Fibroblast of skin of scalp (primary cell): Measurements from ENCODE around the gene SRSF1.
A peak's percentile ranks its signal among the peaks of the same experiment; 100 is the strongest.

Source experiments
- DNase-seq: peaks from one replicate; pipeline ENCODE4 v3.0.0-alpha.2; 2013

SRSF1 gene

DNA sequence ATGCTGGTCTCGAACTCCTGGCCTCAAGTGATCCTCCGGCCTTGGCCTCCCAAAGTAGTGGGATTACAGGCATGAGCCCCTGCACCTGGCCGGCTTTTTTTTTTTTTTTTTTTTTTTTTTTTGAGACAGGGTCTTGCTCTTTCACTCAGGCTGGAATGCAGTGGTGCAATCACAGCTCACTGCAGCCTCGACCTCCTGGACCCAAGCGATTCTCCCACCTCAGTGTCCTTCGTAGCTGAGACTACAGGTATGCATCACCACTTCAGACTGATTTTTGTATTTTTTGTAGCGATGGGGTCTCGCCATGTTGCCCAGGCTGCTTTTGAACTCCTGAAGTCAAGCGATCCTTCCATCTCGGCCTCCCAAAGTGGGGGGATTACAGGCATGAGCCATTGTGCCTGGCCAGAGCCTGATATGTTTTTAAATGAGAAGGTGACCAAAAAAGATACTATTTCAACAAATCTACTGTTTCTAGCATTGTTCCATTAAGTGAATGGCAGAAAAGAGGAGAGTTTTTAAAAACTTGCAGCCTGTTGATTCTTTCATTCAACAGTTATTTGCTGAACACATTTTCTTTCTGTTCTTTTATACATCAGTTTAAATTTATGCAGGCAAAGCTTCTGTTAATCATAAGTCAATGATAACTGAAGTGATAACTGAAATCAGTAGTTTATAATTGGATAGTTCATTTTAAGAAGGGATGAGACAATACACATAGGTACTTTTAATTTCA, 3.2 kb upstream of the SRSF1 start:
- no peak for DNase-seq

DNA sequence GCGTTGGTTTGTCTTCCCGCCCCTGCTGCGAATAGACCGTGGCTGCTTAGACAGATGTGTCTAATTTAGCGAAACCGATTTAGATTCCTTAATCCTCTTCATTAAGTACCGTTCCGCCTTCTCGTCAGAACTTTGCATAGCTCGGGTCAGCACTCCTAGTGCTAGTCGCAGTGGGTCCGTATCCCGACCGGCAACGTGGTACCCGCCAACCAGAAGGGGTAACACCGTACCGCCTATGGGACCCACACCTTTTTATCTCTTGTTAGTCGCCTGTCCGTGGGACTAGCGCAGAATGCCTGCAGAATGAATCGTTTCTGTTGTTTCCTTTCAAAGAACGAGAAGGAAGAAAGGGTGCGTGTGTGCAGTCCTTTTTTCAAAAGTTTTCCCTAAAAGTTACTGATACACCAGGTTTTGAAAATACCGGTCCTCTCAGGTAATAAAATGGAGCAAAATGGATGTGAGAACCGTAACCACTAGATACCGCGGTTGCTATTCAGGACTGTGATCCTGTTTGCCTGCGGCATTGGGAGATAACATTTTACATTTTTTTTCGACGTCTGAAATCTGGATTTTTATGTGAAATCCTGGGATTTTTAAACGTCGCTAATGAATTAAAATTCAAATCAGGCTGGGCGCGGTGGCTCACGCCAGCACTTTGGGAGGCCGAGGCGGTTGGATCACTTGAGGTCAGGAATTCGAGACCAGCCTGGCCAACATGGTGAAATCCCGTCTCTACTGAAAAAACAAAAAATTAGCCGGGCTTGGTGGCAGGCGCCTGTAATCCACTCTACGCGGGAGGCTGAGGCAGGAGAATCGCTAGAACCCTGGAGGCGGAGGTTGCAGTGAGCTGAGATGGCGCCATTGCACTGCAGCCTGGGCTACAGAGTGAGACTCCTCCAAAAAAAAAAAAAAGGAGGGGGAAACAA, 998 bp upstream of the SRSF1 start:
- no peak for DNase-seq

DNA sequence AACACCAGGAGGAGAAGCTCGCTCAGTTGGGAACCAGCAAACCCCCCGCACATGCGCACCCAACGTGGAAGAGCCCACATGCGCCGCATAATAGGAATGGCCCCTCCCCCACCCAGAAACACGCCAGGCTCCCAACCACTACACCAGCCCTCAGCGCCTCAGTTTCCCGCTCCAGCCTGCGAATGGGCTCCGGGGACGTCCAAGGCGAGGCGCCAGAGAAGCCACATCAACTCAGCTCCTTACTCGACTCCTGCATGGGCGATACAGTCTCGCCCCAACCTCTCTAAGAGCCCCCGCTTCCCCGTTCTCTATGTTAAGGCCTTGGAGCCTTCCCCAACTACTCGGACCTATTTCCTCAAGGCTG, 504 bp downstream of the SRSF1 start:
- DNase-seq = peak; percentile 80

DNA sequence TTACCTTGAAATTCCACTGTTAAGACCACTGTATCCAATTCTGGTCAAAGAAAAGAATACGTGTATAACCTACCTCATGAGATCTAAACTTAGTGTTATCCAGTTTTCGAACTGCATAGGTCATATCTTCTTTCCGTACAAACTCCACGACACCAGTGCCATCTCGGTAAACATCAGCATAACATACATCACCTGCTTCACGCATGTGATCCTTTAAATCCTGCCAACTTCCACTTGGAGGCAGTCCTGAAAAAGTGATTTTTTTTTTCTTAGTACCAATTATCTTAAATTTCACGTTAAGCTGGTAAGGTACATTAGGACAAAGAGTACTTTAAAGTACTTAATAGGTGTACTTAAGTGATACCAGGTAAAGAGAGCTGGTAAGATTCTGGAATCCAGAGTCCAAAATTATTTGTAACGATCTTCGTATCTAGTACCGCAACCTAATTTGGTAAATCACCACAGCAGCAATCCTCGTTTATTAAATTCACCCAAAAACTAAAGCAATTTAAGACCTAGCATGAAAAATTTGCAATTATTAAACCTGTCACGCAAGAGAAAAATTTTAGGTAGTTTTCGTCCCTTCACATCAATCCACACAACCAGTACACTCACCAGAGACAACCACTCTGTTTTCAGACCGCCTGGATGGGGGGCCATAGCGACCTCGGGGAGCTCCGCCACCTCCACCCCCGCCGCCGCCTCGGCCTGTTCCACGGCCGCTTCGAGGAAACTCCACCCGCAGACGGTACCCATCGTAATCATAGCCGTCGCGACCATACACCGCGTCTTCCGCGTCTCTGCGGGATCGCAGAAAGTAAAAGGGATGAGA, 1.1 kb downstream of the SRSF1 start:
- no peak for DNase-seq

DNA sequence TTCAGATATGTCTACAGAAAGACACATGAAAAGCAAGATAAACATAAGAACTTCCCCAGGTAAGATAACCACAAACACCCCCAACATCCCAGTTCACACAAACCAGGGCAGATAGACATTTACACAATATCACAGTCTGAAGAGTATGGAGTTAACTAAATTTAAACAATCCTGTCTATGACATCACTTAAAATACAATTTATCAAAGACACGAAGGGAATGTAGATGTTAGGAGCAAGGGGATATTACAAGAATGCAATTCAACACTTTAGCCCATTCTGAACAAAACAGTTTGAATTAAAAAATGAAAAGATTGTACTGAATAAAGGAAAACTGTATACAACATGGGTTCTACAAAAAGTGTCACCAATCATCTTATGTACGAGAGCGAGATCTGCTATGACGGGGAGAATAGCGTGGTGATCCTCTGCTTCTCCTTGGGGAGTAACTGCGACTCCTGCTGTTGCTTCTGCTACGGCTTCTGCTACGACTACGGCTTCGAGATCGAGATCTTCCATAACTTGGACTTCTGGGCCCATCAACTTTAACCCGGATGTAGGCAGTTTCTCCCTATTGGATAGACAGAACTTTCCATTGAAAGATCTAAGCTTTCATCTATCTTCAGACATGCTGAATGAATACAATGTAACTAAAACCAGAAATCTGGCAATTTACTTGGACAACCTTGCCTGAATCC, 1.9 kb downstream of the SRSF1 start:
- DNase-seq = no peak

DNA sequence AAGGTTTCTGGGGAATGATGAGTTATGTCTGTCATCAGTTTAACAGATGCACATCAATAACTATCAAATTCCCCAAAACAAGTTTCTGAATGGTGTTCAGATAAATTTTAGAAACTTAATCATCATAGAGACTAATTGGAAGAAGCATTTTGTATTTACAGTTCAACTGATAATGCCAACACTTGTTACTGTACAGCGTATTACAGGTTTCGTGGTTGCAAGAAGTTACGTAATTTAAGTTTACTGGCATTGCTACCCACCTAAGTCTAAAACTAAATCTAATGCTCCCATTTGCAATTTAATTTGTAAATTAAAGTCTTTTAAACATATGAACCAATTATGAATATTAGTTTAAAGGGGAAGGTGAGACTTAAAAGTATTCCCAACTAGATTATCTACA, 3.0 kb downstream of the SRSF1 start:
- DNase-seq = no peak

DNA sequence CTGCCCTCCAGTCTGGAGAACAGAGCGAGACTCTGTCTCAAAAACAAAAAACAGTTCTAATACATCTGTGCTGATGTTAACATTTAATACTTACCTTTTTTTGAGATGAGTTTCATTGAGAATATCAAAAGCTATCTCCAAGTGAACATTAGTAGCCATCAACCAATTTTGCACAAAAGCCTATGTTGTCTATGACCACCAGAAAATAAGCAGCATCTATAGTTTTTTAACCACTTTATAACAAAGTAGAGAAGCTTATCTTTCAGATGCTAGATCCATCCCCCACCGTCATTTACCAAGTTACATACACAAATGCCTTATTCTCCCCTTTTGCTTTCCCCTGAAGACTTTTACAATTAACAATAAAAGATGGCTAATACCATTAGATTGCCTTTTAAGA, 4.1 kb downstream of the SRSF1 start:
- no peak for DNase-seq

DNA sequence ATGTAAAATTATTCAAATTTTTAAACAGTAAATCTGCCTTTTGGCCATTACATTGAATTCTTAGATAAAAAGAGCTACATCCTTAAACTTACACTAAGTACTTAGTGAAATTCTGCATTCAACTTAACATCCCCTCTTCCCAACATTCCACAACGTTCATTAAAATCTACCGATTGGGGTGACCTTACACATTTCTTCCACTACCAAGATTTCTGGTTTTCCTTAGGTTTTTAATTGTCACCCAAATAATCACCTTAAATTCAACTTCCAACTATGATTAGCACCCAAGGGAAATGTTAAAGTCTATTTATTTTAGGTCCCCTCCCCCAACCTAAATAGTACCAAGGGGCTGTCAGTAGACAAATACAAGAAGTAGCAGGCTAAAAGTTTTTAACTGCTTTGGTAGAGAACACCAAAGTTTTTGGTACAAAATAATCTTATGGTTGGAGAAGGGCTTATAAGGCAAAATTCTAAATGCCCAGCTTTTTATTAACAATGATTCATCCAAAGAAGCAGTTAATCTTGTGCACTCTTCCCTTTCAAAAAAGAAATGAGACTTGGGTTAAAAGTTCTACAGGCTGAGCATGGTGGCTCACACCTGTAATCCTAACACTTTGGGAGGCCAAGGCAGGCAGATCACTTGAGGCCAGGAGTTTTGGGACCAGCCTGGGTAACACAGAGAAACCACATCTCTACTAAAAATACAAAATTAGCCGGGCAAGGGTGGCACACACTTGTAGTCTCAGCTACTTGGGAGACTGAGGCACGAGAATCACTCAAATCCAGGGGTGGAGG, 4.7 kb downstream of the SRSF1 start:
- no peak for DNase-seq

DNA sequence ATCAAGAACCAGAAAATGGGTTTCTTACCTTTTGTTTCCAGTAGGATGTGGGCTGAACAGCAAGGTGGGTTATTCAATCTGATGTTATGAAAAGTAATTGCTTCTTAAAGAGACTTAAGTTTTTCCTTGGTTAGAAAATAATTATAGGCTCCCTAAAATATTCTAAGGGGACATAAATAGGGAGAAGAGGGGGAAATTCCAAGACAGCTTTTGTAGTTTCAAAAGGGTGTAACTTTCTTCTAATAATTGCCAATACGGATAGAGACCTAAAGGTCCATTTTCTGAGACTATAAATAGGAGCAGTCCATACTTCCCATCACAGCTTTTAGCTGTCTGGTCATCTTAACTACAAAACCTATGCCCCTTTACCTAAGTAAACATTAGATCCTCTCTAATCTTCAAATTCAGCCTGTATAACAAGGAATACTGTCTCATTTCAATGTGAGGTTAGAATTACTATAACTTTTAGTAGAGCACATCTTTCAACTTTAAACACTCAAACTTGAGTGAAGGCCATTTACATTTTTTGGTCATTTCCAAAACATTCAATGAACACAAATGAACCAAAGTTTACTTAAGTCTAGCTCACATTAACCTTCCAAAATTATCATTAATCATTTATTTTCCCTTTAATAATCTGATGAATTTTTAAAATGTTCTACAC, 5.5 kb downstream of the SRSF1 start:
- DNase-seq = no peak

DNA sequence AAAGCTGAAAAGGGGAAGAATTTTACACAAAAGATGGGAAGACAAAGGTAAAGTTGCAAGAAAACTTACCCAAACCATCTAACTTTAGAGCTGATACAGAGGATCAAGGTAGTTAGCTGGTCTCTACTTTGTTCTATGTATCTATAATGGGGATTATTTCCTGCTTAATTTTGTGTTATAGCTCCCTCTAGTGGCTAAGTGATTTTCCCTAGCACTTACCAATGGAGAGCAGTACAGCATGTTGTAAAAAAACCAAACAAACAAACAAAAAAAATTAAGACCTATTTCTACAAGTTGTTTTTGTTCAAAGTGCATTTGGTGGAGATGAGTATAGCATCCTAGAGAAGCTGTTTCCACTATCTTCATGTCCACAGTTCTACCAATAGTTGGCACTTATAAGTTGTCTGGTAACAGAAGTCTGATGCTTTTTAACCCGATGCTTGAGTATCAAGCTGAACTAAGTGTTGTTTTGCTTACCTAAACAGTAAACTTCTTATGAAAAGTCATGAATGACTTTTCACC, 7.5 kb downstream of the SRSF1 start:
- DNase-seq = peak; percentile 72

DNA sequence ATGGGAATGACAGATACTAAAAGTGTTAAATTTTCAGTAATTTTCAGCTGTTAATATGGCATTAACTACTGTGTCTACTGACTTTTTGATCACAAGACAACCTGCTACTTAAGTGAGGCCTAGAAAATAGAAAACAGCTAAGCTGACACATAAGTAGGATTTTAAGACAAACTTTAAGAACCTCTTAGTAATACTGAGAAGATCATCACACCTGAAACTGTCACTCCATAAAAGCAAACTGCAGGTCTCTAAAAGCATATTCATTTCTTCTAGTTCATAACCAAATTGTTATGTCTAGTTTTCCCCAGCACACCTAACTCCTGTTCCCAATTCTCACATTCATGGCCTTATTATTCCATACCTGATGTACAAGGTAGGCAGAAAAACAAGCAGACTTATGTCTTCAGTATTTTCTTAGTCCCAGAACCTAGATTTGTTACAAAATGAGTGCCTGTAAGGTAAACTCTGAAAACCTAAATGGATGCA, 8.0 kb downstream of the SRSF1 start:
- DNase-seq = no peak

DNA sequence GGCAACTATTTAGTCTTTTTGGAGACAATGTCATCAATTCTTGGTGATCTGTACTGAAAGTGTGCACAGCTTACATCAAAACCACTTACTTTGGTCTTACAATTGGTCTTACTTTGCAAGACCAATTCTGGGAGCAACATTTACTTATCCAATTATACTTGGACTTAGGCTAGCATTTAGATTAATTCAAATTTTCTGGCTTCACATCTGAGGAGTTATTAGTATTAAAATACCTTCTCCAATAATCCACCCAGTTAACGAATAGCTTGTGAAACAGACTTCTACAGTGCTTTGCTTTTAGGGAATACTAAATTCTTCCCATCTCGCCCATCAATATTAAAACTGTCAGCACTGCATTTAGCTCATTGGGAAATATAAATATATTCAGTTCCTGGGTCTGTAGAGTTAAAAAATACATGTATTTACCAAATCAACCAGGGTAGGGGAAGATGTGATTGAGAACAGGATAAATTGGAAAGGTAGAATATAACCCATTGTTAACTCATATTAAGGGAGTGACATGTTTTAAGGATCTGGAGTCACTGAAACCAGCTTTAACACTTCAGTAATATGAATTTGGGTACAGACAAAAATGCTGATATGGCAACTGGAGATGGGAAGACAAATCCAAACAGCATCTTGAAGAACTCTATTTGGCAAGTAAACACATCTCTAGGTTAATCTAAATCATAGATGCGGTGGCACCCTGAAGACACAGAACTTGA, 9.8 kb downstream of the SRSF1 start:
- DNase-seq = no peak

DNA sequence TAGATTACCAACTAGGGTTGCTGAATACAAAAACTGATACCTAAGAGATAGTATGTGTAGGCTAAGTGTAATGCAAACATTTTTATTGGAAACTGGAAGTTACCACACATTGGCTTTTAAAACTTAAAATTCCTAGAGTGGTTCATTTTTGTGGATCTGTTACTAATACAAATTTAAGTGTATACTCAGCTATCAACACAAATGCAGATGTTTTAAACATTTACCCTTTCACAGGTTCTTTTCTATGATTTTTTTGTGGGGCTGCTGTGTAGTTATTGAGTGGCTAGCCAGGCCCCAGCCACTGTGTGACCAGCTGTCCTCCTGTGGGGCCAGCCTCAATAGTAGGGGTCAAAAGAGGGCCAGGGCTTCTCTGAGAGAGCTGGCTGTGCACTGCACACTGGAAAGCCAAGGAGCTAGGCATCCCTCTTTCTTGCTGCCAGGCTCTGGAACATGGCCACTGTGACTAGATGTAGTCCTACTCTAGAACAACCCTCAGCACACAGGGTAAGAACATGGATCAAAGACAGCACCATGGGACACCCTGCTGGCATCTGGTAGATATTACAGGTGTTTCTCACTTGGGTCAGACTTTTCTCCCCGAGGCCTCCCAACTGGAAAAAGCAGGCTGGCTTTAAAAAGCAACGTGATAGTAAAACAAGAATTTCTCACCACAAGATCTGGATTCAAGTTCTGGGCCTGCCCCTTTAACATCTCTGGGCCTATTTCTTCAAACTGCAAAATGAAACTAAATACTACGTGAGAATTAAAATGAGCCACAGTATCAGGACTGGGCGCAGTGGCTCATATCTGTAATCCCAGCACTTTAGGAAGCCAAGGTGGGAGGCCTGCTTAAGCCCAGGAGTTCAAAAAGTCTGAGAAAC, 11.7 kb downstream of the SRSF1 start:
- DNase-seq = peak; percentile 85

DNA sequence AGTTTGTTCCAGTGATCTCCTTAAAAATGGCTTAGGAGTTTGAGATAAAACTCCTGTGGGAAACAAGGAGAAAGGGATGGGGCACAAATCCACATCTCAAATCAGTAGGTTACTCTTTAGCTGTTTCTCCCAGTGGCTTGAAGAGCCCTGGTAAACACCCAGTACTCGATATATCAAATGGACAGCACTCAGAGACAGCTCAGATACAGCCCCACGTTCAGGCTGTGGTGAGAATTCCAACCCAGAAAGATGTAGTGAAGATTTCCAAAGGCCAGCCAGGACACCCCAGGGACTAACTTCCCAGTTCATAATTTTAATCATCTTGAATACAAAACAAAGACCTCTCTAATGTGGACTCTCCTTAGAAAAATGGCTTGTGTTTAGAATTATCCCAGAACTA, 12.6 kb downstream of the SRSF1 start:
- no peak for DNase-seq

DNA sequence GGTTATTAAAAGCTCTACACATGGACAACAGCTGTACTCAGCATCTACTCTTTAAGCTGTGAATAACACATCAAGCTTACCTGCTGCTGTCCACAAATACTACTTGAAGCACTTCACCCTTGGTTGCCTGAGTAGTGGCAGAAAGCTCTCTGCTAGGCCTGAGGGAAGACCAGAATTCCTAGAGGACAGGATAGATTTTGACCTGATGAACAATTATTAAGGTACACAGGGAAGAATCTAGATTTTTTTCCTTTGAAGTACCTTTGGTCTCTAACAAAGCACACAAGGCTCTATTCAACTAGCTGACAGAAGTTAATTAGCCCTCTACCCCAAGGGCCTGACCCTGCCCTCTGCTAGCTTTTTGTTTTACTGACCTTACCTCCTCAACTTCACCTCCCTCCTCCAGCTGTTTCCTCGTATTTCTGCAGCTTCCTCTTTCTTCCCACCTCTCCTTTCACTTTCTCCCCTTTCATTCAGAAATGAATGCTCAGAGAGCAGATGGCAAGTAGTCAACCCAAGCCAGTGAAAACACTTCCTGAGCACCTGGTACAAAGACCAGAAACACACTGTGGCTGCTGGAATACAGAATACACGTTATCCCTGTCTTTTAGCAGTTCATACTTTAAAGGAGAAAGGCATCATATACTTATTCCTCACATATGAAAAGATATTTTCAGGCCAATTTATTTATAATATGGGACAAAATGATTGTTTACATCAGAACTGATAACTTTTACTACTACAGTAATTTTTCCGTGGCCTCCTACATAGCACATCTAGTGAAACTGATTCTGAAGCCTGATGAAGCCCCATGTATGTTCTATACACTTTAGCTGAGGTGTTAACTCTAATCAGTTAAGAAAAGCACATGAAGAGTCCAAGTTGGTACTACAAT, 13.3 kb downstream of the SRSF1 start:
- no peak for DNase-seq

DNA sequence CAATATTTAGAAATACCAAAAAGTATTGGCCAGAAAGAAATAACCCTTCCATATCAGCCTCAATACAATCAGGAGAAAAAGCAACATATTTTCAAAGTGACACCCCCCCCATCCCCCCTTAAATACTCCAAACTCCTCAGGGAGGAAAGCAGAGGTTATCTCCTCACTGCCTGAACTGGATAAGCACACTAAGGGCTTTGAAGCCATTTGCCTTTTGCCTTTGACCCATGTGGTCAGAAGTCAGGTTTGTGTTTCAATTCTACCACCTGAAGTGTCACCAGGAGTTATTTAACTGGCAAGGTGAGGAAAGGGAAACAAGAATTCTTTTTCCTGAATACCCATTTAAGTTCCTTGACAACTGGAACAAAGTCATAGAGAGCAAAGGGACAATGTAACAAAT, 15.5 kb downstream of the SRSF1 start:
- DNase-seq = no peak

DNA sequence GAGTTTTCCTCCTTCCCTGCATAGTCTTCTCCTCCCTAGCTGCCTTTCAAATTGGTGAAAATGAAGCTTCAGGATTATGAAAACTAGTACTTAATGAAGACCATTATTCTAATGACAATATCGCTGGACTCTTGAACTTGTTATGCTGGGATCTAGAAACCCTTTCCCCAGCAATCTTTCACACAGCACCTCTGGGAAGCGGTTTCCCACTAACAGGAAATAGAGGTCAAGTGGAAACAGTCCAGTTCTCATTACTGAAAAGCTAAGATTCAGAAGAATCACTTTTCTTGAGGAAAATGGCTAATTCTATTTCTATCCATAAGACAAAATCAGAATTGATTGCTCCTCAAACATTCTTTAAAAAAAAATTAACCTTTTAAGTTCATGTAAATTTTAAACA, 17.0 kb downstream of the SRSF1 start:
- no peak for DNase-seq
